GM18907 (cell line): ENCODE data around the gene DNALI1.
A peak's percentile ranks its signal among the peaks of the same experiment; 100 is the strongest.
"Not testable (repeated sequence)": the region's sequence is repeated elsewhere in the genome, so short reads cannot be mapped to it uniquely, and the experiment has no call there.

Source experiments
- ATAC-seq: cut with Tn5 transposase; IDR thresholded peaks from one replicate; pipeline ENCODE4 v1.9.1; 2021; ENCODE audit warnings: mild to moderate bottlenecking, moderate library complexity; ENCODE audit not compliant: unreplicated experiment

Gene DNALI1

GRCh38 chr1:37553927-37554808 lies 2.6 kb upstream of the DNALI1 start, which contains the start of gene SNIP1:
SNIP1 (minus strand) TSS chr1:37554293; CDS start chr1:37554229, 64 bp downstream.
- peak; percentile 83 for ATAC-seq

GRCh38 chr1:37557402-37557801 lies 662 bp downstream of the DNALI1 start:
- ATAC-seq: no peak

GRCh38 chr1:37558411-37558810 lies 1.7 kb downstream of the DNALI1 start:
- ATAC-seq: no peak

GRCh38 chr1:37559080-37559479 lies 2.3 kb downstream of the DNALI1 start:
- no peak for ATAC-seq

- not testable (repeated sequence) for ATAC-seq
Observed at GRCh38 chr1:37559957-37560379, 3.2 kb downstream of the DNALI1 start.

- ATAC-seq: no peak
Observed at GRCh38 chr1:37560401-37561132, 3.8 kb downstream of the DNALI1 start.

GRCh38 chr1:37561133-37562132 lies 4.7 kb downstream of the DNALI1 start:
- ATAC-seq: no peak

GRCh38 chr1:37562984-37563383 lies 6.2 kb downstream of the DNALI1 start:
- no peak for ATAC-seq

- ATAC-seq: no peak
Observed at GRCh38 chr1:37564892-37565291, 8.2 kb downstream of the DNALI1 start.

GRCh38 chr1:37567023-37567422 lies 10.3 kb downstream of the DNALI1 start:
- no peak for ATAC-seq

- ATAC-seq: no peak
Observed at GRCh38 chr1:37570528-37571334, 14.0 kb downstream of the DNALI1 start.

- ATAC-seq: no peak
Observed at GRCh38 chr1:37574834-37575480, 18.2 kb downstream of the DNALI1 start.

GRCh38 chr1:37575692-37576091 lies 19.0 kb downstream of the DNALI1 start:
- ATAC-seq: no peak

- not testable (repeated sequence) for ATAC-seq
Observed at GRCh38 chr1:37584544-37584943, 27.8 kb downstream of the DNALI1 start.

GRCh38 chr1:37588939-37589338 lies 32.2 kb downstream of the DNALI1 start:
- no peak for ATAC-seq

- ATAC-seq: no peak
Observed at GRCh38 chr1:37593726-37594125, 37.0 kb downstream of the DNALI1 start.

GRCh38 chr1:37595440-37596181 lies 38.9 kb downstream of the DNALI1 start, which contains the start of gene GNL2:
GNL2 (minus strand) TSS chr1:37595937; CDS start chr1:37595822, 115 bp downstream.
- ATAC-seq: peak; percentile 96

GRCh38 chr1:37596182-37596667 lies 39.5 kb downstream of the DNALI1 start:
- ATAC-seq: no peak
